Endothelial cell of umbilical vein (primary cell): Measurements from ENCODE around the gene VAC14. TPM values are rescaled to one million over a fixed set of nuclear protein-coding genes. Genes with fewer than 3 reads are reported as not detected.

Source experiments
- BruUV-seq: library from RNA; stranded (reverse); fragments of 400-500 nt; replicated peaks from 2 replicates; lab custom pipeline; 2021; lab: Mats Ljungman, UMichigan
- CTCF ChIA-PET: fragments of 300-600, 350-600 bp; sonication (Branson Sonifier 250); formaldehyde crosslinking; loops from one replicate; lab custom pipeline; 2021; ENCODE audit warnings: antibody characterized with exemption, inconsistent platforms; lab: Charles Lee
- POLR2A ChIA-PET: fragments of 300-600, 350-600 bp; sonication (Branson Sonifier 250); formaldehyde crosslinking; loops from one replicate; lab custom pipeline; 2021; ENCODE audit warnings: antibody characterized with exemption, inconsistent platforms; lab: Charles Lee
- DNase-seq: peaks from one replicate; pipeline ENCODE4 v3.0.0-alpha.2; 2011; ENCODE audit warnings: low read depth, low spot score
- FAIRE-seq: peaks from 2 replicates; lab custom pipeline; 2011; peaks lifted over from hg19 to GRCh38; lab: Jason Lieb, UNC
- H2AFZ ChIP-seq: 2 replicates; pipeline ENCODE4 v1.6.0; 2012; ENCODE audit warnings: low read depth, low read length, control low read depth, inconsistent platforms
- H3K27ac ChIP-seq: 2 replicates; pipeline ENCODE4 v1.5.1; 2011; ENCODE audit warnings: low read depth, mild to moderate bottlenecking, control low read depth, low read length, moderate library complexity; ENCODE audit not compliant: insufficient read depth
- H3K27me3 ChIP-seq, 2 experiments: 2 replicates each; pipeline versions ENCODE4 v1.6.0 to v1.6.1; 2011; ENCODE audit warnings: low read length in 2 of 2, mixed read lengths in 1 of 2; ENCODE audit not compliant: control insufficient read depth in 2 of 2, insufficient read depth in 2 of 2
- H3K36me3 ChIP-seq, 2 experiments: 2 replicates in 1 of 2; 3 replicates in 1 of 2; pipeline ENCODE4 v1.5.1; 2011; ENCODE audit warnings: low read length in 2 of 2, mild to moderate bottlenecking in 1 of 2, moderate library complexity in 1 of 2; ENCODE audit not compliant: control insufficient read depth in 2 of 2, insufficient read depth in 2 of 2; ENCODE audit errors: extremely low read depth in 1 of 2
- H3K4me1 ChIP-seq: 3 replicates; pipeline ENCODE4 v1.5.1; 2011; ENCODE audit warnings: mild to moderate bottlenecking, low read length; ENCODE audit not compliant: control insufficient read depth, insufficient read depth; ENCODE audit errors: extremely low read depth
- H3K4me2 ChIP-seq: 2 replicates; pipeline ENCODE4 v1.6.1; 2011; ENCODE audit warnings: low read length, control low read depth, mixed read lengths; ENCODE audit not compliant: insufficient read depth
- H3K4me3 ChIP-seq, 3 experiments: fragments of 200-600 bp in 1 of 3; sonication (generic), shearing (Covaris generic) in 1 of 3; replicated peaks in 1 of 3; 2 replicates each; pipeline ENCODE4 v1.5.1; 2011 to 2016; ENCODE audit warnings: control low read depth in 3 of 3, low read length in 3 of 3, mild to moderate bottlenecking in 2 of 3, inconsistent platforms in 1 of 3, low read depth in 1 of 3, moderate library complexity in 1 of 3; ENCODE audit not compliant: insufficient read depth in 1 of 3
- H3K79me2 ChIP-seq: 2 replicates; pipeline ENCODE4 v1.6.0; 2012; ENCODE audit warnings: low read length, inconsistent platforms; ENCODE audit not compliant: control insufficient read depth, insufficient read depth
- H3K9ac ChIP-seq: replicated peaks from 2 replicates; pipeline ENCODE3; 2011; ENCODE audit warnings: low read length, control low read depth; ENCODE audit not compliant: insufficient read depth; ENCODE audit errors: extremely low read depth
- H3K9me1 ChIP-seq: replicated peaks from 3 replicates; pipeline ENCODE4 v1.6.0; 2011; ENCODE audit warnings: mild to moderate bottlenecking, low read length; ENCODE audit not compliant: control insufficient read depth, insufficient read depth; ENCODE audit errors: extremely low read depth
- H3K9me3 ChIP-seq: replicated peaks from 2 replicates; pipeline ENCODE4 v1.5.1; 2012; ENCODE audit warnings: low read length, inconsistent platforms; ENCODE audit not compliant: control insufficient read depth, insufficient read depth
- H4K20me1 ChIP-seq: replicated peaks from 2 replicates; pipeline ENCODE3; 2011; ENCODE audit warnings: mild to moderate bottlenecking, low read length; ENCODE audit not compliant: control insufficient read depth, insufficient read depth; ENCODE audit errors: extremely low read depth
- EZH2 ChIP-seq: IDR thresholded peaks from 2 replicates; pipeline ENCODE4 v1.6.1; 2012; ENCODE audit warnings: borderline replicate concordance, low read depth, mild to moderate bottlenecking, moderate library complexity, low read length, inconsistent platforms; ENCODE audit not compliant: severe bottlenecking
- FOS ChIP-seq: IDR thresholded peaks from 2 replicates; pipeline ENCODE4 v1.6.1; 2011; ENCODE audit warnings: mild to moderate bottlenecking, low read length, moderate library complexity, borderline replicate concordance; ENCODE audit not compliant: insufficient read depth
- GATA2 ChIP-seq: IDR thresholded peaks from 2 replicates; pipeline ENCODE4 v1.7.0; 2011; ENCODE audit warnings: low read depth, mild to moderate bottlenecking, moderate library complexity, mixed read lengths, low read length; ENCODE audit not compliant: insufficient read length, insufficient read depth
- JUN ChIP-seq: IDR thresholded peaks from 2 replicates; pipeline ENCODE4 v1.6.1; 2011; ENCODE audit warnings: borderline replicate concordance, low read depth; ENCODE audit not compliant: insufficient read length, insufficient read depth
- MYC ChIP-seq: IDR thresholded peaks from one replicate; pipeline ENCODE4 v1.6.1; 2011; ENCODE audit warnings: mild to moderate bottlenecking, low read depth, low read length
- POLR2A ChIP-seq: IDR thresholded peaks from 2 replicates; pipeline ENCODE4 v1.6.1; 2012; ENCODE audit warnings: low read depth, mild to moderate bottlenecking, control low read depth, low read length
- POLR2AphosphoS5 ChIP-seq: IDR thresholded peaks from 2 replicates; pipeline ENCODE4 v1.6.1; 2012; ENCODE audit warnings: low read depth, mild to moderate bottlenecking, control low read depth, low read length, moderate library complexity; ENCODE audit not compliant: insufficient read depth
- dilution Hi-C: fragments of 300-500 bp; cut with MboI; formaldehyde crosslinking; loops from one replicate; pipeline ENCODE4 v1.15.0; 2019; ENCODE audit warnings: low sequenced_read_pairs; ENCODE audit not compliant: extremely low pct_ligation_motif_present
- intact Hi-C: fragments of 100-400 bp; cut with micrococcal nuclease; formaldehyde crosslinking; loops from one replicate; pipeline ENCODE4 v1.10.0; 2022
- polyA plus RNA-seq, 4 experiments: library from polyadenylated mRNA; depleted of rRNA in 3 of 4; stranded (reverse) in 3 of 4; unstranded in 1 of 4; fragments of >200 nt; gene quantifications; 2 replicates each; pipeline versions ENCODE4 v1.2.1 to v1.2.3, GENCODE V29; 2011 to 2012; ENCODE audit warnings: missing spikeins in 1 of 4
- total RNA-seq: library from RNA; stranded (reverse); gene quantifications from 2 replicates; pipeline ENCODE4 v1.2.3, GENCODE V29; 2021
- TF ChIP-seq, protein P1 (sequence below): IDR thresholded peaks from 2 replicates; pipeline ENCODE4 v1.6.1; 2011; ENCODE audit not compliant: insufficient read depth, insufficient read length
- TF ChIP-seq, protein P2 (sequence below), 2 donors: IDR thresholded peaks; 1 replicate in 1 of 2; 2 replicates in 1 of 2; pipeline ENCODE4 v1.5.1; 2011; ENCODE audit warnings: low read length in 2 of 2, mild to moderate bottlenecking in 2 of 2, moderate library complexity in 2 of 2, control low read depth in 1 of 2, inconsistent platforms in 1 of 2, low read depth in 1 of 2; ENCODE audit not compliant: insufficient read depth in 1 of 2; ENCODE audit errors: extremely low read depth in 1 of 2

Gene VAC14
- total and polyA plus RNA-seq, 2 donors (not counting 3 experiments of a cell fraction or from before 2014, with no cell fraction given): 37.6 to 57.9 TPM

GRCh38 chr16:70784692-70785555 lies 16.0 kb downstream of the VAC14 start:
- CTCF ChIA-PET: interaction anchor here (1.2 to 2.1 kb wide), 2 partner anchors 14 to 527 kb away, joined by 3 to 10 read pairs; no protein-coding TSS in a partner anchor
- Histone ChIP-seq H3K36me3 (peaks cover 5 to 51% of the 10 kb centered on the region in 2 experiments), H3K4me1 (no peaks in the 10 kb centered on the region), H3K9ac (no peak overlapping the region), H4K20me1 (no peaks in the 10 kb centered on the region), H3K9me3 (no peaks in the 10 kb centered on the region), H3K27ac (no peak overlapping the region), H2AFZ (no peak overlapping the region), H3K79me2 (peaks cover 5% of the 10 kb centered on the region), H3K4me3 (no peak overlapping the region), H3K27me3 (no peaks in the 10 kb centered on the region), H3K4me2 (no peak overlapping the region), H3K9me1 (no peaks in the 10 kb centered on the region)
- POLR2A ChIA-PET: no interaction called here
- TF ChIP-seq, protein P1, sequence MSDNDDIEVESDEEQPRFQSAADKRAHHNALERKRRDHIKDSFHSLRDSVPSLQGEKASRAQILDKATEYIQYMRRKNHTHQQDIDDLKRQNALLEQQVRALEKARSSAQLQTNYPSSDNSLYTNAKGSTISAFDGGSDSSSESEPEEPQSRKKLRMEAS: no peak
- TF ChIP-seq, protein P2, sequence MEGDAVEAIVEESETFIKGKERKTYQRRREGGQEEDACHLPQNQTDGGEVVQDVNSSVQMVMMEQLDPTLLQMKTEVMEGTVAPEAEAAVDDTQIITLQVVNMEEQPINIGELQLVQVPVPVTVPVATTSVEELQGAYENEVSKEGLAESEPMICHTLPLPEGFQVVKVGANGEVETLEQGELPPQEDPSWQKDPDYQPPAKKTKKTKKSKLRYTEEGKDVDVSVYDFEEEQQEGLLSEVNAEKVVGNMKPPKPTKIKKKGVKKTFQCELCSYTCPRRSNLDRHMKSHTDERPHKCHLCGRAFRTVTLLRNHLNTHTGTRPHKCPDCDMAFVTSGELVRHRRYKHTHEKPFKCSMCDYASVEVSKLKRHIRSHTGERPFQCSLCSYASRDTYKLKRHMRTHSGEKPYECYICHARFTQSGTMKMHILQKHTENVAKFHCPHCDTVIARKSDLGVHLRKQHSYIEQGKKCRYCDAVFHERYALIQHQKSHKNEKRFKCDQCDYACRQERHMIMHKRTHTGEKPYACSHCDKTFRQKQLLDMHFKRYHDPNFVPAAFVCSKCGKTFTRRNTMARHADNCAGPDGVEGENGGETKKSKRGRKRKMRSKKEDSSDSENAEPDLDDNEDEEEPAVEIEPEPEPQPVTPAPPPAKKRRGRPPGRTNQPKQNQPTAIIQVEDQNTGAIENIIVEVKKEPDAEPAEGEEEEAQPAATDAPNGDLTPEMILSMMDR (IDR thresholded peaks at IDR 0.05; ENCODE audit: extremely low read depth in 1 of 2, insufficient read depth in 1 of 2, low read depth in 1 of 2, low read length in 2 of 2): no peak
- TF ChIP-seq JUN: no peak
- no peak for TF ChIP-seq FOS
- TF ChIP-seq MYC: no peak
- TF ChIP-seq EZH2: no peak
- no peak for TF ChIP-seq POLR2A
- no peak for TF ChIP-seq POLR2AphosphoS5
- no peak for TF ChIP-seq GATA2
- DNase-seq: no peak
- no TSS peak for BruUV-seq
- dilution Hi-C loops: no loop called here
- intact Hi-C loops: no loop called here
- no peak for FAIRE-seq
